ENCODE measurements around the gene LAMA3.
A peak's percentile ranks its signal among the peaks of the same experiment; 100 is the strongest.

LAMA3 gene

GRCh38 chr18:23837591-23837990 lies 148.3 kb downstream of the LAMA3 start:
- TF ChIP-seq JUND (IDR thresholded peaks at IDR 0.05; ENCODE audit: low read depth): no peak
- no peak for DNase-seq (ENCODE audit: low read depth in 1 of 2, low spot score in 1 of 2)
- in situ Hi-C loops (cut with HindIII; ENCODE audit: low pct_unique_long_range_greater_than_20kb, low sequenced_read_pairs): no loop called here

- TF ChIP-seq JUND (IDR thresholded peaks at IDR 0.05; ENCODE audit: low read depth): no peak
- no peak for DNase-seq (ENCODE audit: low read depth in 1 of 2, low spot score in 1 of 2)
- in situ Hi-C loops (cut with HindIII; ENCODE audit: low pct_unique_long_range_greater_than_20kb, low sequenced_read_pairs): no loop called here
These were observed 149.0 kb downstream of the LAMA3 start for GRCh38 chr18:23838233-23838632.

GRCh38 chr18:23838801-23839366 lies 149.6 kb downstream of the LAMA3 start:
- in situ Hi-C loops (cut with HindIII; ENCODE audit: low pct_unique_long_range_greater_than_20kb, low sequenced_read_pairs): no loop called here
- TF ChIP-seq JUND (IDR thresholded peaks at IDR 0.05; ENCODE audit: low read depth): no peak
- DNase-seq (ENCODE audit: low read depth in 1 of 2, low spot score in 1 of 2): no peak

GRCh38 chr18:23842305-23842704 lies 153.1 kb downstream of the LAMA3 start:
- in situ Hi-C loops (cut with HindIII; ENCODE audit: low pct_unique_long_range_greater_than_20kb, low sequenced_read_pairs): no loop called here
- TF ChIP-seq JUND (IDR thresholded peaks at IDR 0.05; ENCODE audit: low read depth): no peak
- DNase-seq (ENCODE audit: low read depth in 1 of 2, low spot score in 1 of 2): no peak

- in situ Hi-C loops (cut with HindIII; ENCODE audit: low pct_unique_long_range_greater_than_20kb, low sequenced_read_pairs): no loop called here
- DNase-seq (ENCODE audit: low read depth in 1 of 2, low spot score in 1 of 2): no peak
- no peak for TF ChIP-seq JUND (IDR thresholded peaks at IDR 0.05; ENCODE audit: low read depth)
These were observed 155.9 kb downstream of the LAMA3 start for GRCh38 chr18:23844991-23845680.

- in situ Hi-C loops (cut with HindIII; ENCODE audit: low pct_unique_long_range_greater_than_20kb, low sequenced_read_pairs): no loop called here
- no peak for TF ChIP-seq JUND (IDR thresholded peaks at IDR 0.05; ENCODE audit: low read depth)
- DNase-seq (ENCODE audit: low read depth in 1 of 2, low spot score in 1 of 2): no peak
These were observed 156.9 kb downstream of the LAMA3 start for GRCh38 chr18:23845988-23846630.

GRCh38 chr18:23847321-23847986 lies 158.2 kb downstream of the LAMA3 start:
- in situ Hi-C loops (cut with HindIII; ENCODE audit: low pct_unique_long_range_greater_than_20kb, low sequenced_read_pairs): no loop called here
- no peak for DNase-seq (ENCODE audit: low read depth in 1 of 2, low spot score in 1 of 2)
- no peak for TF ChIP-seq JUND (IDR thresholded peaks at IDR 0.05; ENCODE audit: low read depth)

GRCh38 chr18:23849141-23849540 lies 159.9 kb downstream of the LAMA3 start:
- TF ChIP-seq JUND (IDR thresholded peaks at IDR 0.05; ENCODE audit: low read depth): no peak
- no peak for DNase-seq (ENCODE audit: low read depth in 1 of 2, low spot score in 1 of 2)
- in situ Hi-C loops (cut with HindIII; ENCODE audit: low pct_unique_long_range_greater_than_20kb, low sequenced_read_pairs): no loop called here

- DNase-seq (ENCODE audit: low read depth in 1 of 2, low spot score in 1 of 2): no peak
- in situ Hi-C loops (cut with HindIII; ENCODE audit: low pct_unique_long_range_greater_than_20kb, low sequenced_read_pairs): no loop called here
- TF ChIP-seq JUND (IDR thresholded peaks at IDR 0.05; ENCODE audit: low read depth): no peak
These were observed 161.0 kb downstream of the LAMA3 start for GRCh38 chr18:23850215-23850614.

GRCh38 chr18:23851470-23852002 lies 162.3 kb downstream of the LAMA3 start:
- DNase-seq (ENCODE audit: low read depth in 1 of 2, low spot score in 1 of 2): no peak
- TF ChIP-seq JUND (IDR thresholded peaks at IDR 0.05; ENCODE audit: low read depth): no peak
- in situ Hi-C loops (cut with HindIII; ENCODE audit: low pct_unique_long_range_greater_than_20kb, low sequenced_read_pairs): no loop called here

GRCh38 chr18:23852236-23853045 lies 163.2 kb downstream of the LAMA3 start:
- no peak for TF ChIP-seq JUND (IDR thresholded peaks at IDR 0.05; ENCODE audit: low read depth)
- DNase-seq (ENCODE audit: low read depth in 1 of 2, low spot score in 1 of 2): peak in 1 of 2 experiments; percentile 19
- in situ Hi-C loops (cut with HindIII; ENCODE audit: low pct_unique_long_range_greater_than_20kb, low sequenced_read_pairs): no loop called here

Data from T47D (cell line).